Suppressor macrophage treated with lipopolysaccharide for 1 hour (primary cell): ENCODE data around the gene TMEM60.
"Not testable (repeated sequence)": the region's sequence is repeated elsewhere in the genome, so short reads cannot be mapped to it uniquely, and the experiment has no call there.

Source experiments
- DNase-seq, 3 donors: peaks; one replicate each; pipeline ENCODE4 v3.0.0-alpha.2; 2020 to 2022

The TMEM60 gene

DNA sequence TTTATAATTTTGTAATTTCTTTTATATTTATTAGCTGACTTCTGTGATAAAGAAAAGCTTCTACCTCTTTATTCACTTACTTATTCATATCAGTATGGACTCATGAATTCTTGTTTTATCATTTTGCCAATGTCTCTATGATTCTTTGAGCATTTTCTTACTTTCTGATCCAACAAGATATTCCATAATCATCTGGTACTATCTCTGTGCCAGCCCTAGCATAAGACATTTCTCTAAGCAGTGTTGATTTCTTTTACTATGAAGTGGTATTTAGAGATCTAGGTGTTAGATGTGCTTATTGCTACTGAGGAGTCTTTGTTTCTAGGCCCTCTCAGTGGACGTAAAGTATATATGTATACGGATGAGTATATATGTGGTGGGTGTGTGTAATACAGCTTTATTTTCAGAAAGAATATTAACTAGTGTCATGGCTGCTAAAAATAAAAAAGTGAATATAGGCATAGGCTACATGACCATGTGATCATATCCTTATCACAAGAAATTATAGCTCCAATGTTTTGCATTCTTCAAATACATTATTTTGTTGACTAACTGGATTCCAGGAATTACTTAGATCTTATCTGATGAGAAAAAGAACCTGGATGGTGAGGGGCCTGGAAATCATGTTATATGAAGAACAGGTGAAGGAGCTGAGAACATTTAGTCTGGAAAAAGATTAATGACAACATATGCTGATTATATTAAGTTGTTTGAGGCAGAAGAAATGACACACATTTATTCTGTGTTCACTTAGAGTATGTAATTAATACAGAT is 13.5 kb upstream of the TMEM60 start:
- no peak for DNase-seq

GRCh38 chr7:77808517-77808916 is 10.3 kb upstream of the TMEM60 start:
- DNase-seq: no peak

DNA sequence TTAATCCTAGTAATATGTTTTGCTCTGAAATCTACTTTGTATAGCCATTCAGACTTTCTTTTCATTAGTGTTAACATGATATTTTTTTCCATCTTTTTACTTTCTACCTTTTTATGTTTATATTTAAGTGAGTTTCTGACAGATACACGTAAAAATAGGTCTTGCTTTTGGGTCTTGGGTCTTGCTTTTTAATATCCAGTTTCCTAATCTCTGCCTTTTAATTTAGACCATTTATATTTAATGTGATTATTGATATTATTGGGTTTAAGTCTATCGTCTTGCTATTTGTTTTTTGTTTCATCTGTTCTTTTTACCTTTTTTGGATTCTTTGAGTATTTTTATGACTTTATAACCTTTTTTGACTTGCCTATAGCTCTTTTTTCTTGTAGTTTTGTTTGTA is 8.2 kb upstream of the TMEM60 start:
- no peak for DNase-seq

GRCh38 chr7:77802557-77803405 is 4.5 kb upstream of the TMEM60 start:
- DNase-seq: peak in 1 of 3 donors; percentile 31

DNA sequence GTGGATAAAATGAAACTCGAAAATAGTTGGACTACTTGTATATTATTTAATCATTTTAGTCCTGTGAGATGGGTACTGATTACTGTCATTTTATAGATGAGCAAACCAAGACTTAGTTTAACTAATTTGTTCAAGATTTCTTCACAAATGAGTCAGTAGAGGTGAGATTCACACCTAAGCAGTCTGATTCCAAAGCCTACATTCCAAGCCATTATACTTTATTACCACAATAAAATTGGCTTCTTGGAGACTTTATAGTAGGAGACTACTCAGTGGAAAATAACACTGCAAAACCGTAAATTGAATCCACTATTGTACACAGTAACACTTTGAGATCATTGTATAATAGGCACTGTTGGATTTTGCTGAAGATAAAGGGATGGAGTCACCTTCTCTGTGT is 2.5 kb upstream of the TMEM60 start:
- DNase-seq: no peak

DNA sequence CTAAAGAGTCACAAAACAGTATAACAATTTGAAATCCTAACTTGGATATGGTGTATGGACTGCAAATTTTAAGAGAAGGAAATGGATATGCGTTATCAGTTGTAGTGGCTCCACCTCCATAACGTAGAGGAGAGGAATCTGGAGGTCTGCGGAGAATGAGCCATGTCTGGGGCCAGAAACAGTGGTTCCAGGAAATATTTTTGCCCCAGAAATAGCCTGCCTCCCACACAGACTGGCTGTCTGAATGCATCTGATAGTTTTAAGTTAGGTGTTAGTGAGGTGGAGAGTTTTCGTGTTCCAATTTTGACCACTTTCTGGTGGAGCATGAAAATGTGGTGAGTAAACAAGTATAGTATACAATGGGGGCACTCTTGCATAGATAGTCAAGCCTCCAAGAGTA is 1.9 kb upstream of the TMEM60 start:
- no peak for DNase-seq

- peak; percentile 61 to 74 (median 70) for DNase-seq
These were observed 1.1 kb upstream of the TMEM60 start for GRCh38 chr7:77799078-77799964.

DNA sequence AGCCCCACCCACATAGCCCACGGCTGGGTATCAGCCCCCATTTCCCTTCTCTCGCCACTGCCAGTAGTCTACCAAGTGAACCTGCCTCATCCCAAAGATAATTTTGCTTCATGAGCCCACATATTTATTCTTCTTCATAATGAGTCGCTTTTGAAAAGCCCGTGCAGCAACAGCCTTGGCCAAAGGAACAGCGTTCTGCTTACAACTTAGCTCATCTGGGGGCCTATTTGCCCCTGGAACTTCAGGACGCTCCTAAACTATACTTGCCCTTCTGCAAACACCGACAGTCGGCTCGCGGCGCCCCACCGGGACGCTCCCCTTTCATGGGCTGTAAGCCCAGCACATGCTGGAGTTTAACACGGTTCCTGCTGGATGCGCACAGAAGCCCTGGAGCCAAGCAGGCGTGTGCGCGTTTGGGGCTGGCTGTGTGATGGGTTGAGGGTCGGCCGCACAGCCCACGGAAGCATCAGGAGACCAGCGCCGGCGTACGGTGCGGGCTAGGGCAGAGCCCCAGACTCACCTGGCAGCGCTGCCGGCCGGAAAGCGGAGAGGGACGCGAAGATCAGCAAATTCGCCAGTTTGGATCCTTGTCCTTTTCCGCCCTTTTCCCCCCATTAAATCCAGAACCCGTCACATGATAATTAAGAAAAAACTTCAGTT is 370 bp downstream of the TMEM60 start:
- peak in 2 of 3 donors; percentile 28 to 37 for DNase-seq

DNA sequence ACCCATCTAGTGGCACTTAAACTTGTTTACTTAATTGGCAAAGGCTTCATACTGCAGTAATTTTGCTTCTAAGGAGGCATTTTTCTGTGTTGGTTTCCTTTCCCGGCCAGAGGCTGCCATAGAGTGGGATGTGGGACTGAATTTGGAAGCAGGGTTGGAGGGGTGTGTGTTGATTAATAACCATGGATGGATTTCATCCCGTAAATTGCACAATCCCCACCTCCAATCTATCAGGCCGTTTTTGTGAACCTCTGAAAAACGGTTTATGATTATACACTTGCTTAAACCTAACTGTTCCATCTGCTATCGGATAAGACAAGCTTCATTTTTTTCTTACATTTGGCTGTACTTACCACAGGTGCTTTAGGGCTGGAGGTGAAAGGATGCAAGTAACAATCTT is 1.3 kb downstream of the TMEM60 start:
- no peak for DNase-seq

DNA sequence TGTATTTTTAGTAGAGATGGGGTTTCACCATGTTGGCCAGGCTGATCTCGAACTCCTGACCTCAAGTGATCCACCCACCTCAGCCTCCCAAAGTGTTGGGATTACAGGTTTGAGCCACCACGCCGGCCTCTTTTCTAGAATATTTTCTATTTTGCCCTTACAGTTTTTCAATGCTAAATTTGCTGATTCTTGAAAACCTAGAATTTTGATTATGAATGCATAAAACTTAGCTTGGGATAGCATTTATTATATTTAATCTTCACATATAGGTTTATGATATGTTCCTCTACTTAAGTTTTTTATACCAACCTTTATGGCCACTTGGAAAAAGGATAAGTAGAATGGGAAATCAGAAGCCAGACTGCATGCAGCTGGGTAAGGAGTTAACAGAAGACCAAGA is 2.1 kb downstream of the TMEM60 start:
- no peak for DNase-seq

- no peak for DNase-seq
These were observed 4.2 kb downstream of the TMEM60 start for GRCh38 chr7:77794000-77794399.

DNA sequence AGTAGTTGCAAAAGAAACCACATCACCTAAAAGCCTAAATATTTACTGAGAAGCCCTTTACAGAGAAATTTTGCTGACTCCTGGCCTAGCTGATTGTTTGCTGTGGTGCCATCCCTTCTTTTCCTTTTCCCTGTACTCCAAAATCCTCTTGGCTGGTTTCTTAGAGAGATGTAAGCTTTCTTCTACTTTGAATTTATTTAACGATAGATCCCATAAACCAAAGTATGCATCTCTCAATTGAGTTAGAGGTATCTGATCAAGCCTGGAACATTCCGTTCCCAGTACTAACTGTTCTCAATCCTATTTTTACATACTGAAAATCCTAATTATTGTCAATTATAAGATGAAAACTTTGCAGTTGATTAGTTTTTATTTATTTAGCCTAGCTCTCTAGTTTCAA is 6.3 kb downstream of the TMEM60 start:
- no peak for DNase-seq

DNA sequence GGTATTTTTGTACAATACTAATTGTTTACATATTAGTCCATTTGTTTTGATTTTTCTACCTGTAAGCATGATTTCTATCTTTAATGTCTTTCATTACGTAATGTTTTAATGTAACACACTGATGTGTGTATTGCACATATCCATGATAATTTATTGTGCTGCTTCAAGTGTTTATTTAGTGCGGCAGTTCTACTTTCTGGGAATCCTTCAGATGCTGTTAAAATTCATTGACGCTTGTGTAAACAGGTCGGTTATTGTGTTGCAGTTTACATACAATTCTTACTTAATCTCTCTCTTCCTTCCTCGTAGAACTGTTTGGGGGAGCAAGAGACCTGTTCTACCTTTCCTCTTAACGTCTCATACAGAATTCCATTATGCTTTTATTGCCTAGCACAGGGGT is 6.9 kb downstream of the TMEM60 start:
- DNase-seq: no peak

- no peak for DNase-seq
These were observed 9.8 kb downstream of the TMEM60 start for GRCh38 chr7:77788327-77788902.

GRCh38 chr7:77786741-77787140 is 11.5 kb downstream of the TMEM60 start:
- no peak for DNase-seq

DNA sequence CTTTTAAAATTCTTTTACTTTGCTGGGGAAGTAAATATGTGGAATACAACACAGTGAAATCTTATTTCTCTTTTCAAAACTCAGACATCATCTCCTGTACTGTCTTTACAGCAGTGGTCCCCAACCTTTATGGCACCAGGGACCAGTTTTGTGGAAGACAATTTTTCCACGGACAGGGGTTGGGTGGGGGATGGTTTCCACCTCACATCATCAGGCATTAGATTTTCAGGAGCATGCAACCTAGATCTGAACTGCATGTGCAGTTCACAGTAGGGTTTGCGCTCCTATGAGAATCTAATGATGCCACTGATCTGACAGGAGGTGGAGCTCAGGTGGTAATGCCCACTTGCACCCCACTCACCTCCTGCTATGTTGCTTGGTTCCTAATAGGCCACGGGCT is 12.2 kb downstream of the TMEM60 start:
- no peak for DNase-seq

DNA sequence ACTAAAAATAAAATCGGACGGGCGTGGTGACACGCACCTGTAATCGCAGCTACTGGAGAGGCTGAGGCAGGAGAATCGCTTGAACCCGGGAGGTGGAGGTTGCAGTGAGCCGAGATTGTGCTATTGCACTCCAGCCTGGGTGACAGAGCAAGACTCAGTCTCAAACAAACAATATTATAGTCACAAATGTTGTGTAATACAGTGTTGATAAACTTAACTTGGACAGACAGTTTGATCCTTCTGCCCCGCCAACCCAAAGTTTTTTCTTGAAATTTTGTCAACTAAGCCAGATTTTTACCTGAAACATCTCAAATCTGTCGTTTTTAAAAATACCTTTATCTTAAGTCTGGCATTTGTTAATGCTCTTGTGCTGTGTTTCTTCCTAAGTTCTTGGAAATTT is 13.8 kb downstream of the TMEM60 start:
- DNase-seq: not testable (repeated sequence)

- no peak for DNase-seq
These were observed 14.7 kb downstream of the TMEM60 start for GRCh38 chr7:77783545-77783944.

GRCh38 chr7:77783111-77783510 is 15.1 kb downstream of the TMEM60 start:
- no peak for DNase-seq

DNA sequence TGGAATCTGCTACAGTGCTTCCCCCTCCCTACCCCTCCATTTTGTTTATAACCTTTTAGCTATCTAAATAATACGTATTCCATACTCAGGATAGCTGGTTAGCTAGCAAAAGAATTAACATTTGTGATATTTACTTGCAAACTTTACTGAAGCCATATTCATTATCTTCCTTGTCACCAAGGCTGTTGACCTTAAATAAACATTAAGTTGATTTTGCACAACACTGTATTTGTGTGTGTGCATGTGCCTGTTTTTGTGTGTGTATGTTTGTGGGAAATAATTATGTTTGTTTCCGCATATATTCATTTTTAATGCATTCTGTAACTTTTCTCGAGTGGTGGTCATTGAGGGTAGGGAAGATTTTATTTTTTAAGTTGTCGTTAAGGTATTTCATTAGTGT is 15.9 kb downstream of the TMEM60 start:
- no peak for DNase-seq

DNA sequence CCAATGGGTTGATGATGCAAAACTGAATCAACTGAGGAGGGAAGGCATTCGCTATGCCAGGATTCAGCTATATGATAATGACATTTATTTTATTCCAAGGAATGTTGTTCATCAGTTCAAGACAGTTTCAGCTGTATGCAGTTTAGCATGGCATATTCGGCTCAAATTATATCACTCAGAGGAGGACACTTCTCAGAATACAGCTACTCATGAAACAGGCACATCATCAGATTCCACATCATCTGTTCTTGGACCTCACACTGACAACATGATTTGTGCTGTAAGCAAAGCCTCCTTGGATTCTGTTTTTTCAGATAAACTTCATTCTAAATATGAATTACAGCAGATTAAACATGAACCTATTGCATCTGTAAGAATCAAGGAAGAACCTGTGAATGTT is 19.7 kb downstream of the TMEM60 start:
- DNase-seq: no peak

GRCh38 chr7:77771901-77772300 is 26.3 kb downstream of the TMEM60 start:
- no peak for DNase-seq
